ENCODE data around the gene FAM78A.

DNA sequence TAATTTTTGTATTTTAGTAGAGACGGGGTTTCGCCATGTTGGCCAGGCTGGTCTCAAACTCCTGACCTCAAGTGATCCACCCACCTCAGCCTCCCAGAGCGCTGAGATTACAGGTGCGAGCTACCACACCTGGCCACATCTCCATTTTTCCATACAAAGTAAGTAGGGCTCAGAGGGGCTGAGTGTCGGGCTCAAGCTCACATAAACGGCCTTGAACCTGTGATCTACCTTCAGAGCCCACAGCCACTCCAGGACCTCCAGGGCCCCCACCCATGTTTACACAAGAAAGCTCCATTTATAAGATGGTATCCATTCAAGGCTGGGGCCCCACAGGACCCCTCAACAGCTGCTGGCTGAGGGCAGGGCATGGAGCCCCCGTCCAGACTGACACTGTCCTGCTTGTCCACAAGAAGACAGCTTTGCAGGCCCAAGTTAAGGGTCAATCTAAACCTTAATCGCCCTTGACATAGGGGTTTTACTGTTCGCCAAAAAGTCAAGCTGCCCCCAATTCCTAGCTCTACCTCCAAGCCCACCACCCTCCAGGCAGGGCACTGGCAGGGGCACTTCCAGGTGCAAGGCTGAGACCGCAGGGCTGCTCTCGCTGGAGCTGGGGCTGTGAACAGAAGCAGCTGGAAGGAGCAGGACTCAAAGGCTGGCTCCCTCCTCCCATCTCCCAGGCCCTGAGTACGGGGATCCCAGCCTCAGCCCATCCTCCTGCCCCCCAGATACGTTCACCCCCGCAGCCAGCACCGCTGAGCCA, 18.9 kb downstream of the FAM78A start:
- TF ChIP-seq CTCF (IDR thresholded peaks at IDR 0.05) (no peak), POLR2A (IDR thresholded peaks at IDR 0.05) (no peak), POLR2AphosphoS5 (IDR thresholded peaks at IDR 0.05) (no peak)
